Endothelial cell of umbilical vein (primary cell): Measurements from ENCODE around the gene ITPR1. TPM values are rescaled to one million over a fixed set of nuclear protein-coding genes. Genes with fewer than 3 reads are reported as not detected.

ENCODE experiments used
- BruUV-seq: library from RNA; stranded (reverse); fragments of 400-500 nt; replicated peaks from 2 replicates; lab custom pipeline; 2021; lab: Mats Ljungman, UMichigan
- CTCF ChIA-PET: fragments of 300-600, 350-600 bp; sonication (Branson Sonifier 250); formaldehyde crosslinking; loops from one replicate; lab custom pipeline; 2021; ENCODE audit warnings: antibody characterized with exemption, inconsistent platforms; lab: Charles Lee
- POLR2A ChIA-PET: fragments of 300-600, 350-600 bp; sonication (Branson Sonifier 250); formaldehyde crosslinking; loops from one replicate; lab custom pipeline; 2021; ENCODE audit warnings: antibody characterized with exemption, inconsistent platforms; lab: Charles Lee
- DNase-seq: peaks from one replicate; pipeline ENCODE4 v3.0.0-alpha.2; 2011; ENCODE audit warnings: low read depth, low spot score
- FAIRE-seq: peaks from 2 replicates; lab custom pipeline; 2011; peaks lifted over from hg19 to GRCh38; lab: Jason Lieb, UNC
- H2AFZ ChIP-seq: 2 replicates; pipeline ENCODE4 v1.6.0; 2012; ENCODE audit warnings: low read depth, low read length, control low read depth, inconsistent platforms
- H3K27ac ChIP-seq: 2 replicates; pipeline ENCODE4 v1.5.1; 2011; ENCODE audit warnings: low read depth, mild to moderate bottlenecking, control low read depth, low read length, moderate library complexity; ENCODE audit not compliant: insufficient read depth
- H3K27me3 ChIP-seq, 2 experiments: 2 replicates each; pipeline versions ENCODE4 v1.6.0 to v1.6.1; 2011; ENCODE audit warnings: low read length in 2 of 2, mixed read lengths in 1 of 2; ENCODE audit not compliant: control insufficient read depth in 2 of 2, insufficient read depth in 2 of 2
- H3K36me3 ChIP-seq, 2 experiments: 2 replicates in 1 of 2; 3 replicates in 1 of 2; pipeline ENCODE4 v1.5.1; 2011; ENCODE audit warnings: low read length in 2 of 2, mild to moderate bottlenecking in 1 of 2, moderate library complexity in 1 of 2; ENCODE audit not compliant: control insufficient read depth in 2 of 2, insufficient read depth in 2 of 2; ENCODE audit errors: extremely low read depth in 1 of 2
- H3K4me1 ChIP-seq: 3 replicates; pipeline ENCODE4 v1.5.1; 2011; ENCODE audit warnings: mild to moderate bottlenecking, low read length; ENCODE audit not compliant: control insufficient read depth, insufficient read depth; ENCODE audit errors: extremely low read depth
- H3K4me2 ChIP-seq: 2 replicates; pipeline ENCODE4 v1.6.1; 2011; ENCODE audit warnings: low read length, control low read depth, mixed read lengths; ENCODE audit not compliant: insufficient read depth
- H3K4me3 ChIP-seq, 3 experiments: fragments of 200-600 bp in 1 of 3; sonication (generic), shearing (Covaris generic) in 1 of 3; replicated peaks in 1 of 3; 2 replicates each; pipeline ENCODE4 v1.5.1; 2011 to 2016; ENCODE audit warnings: control low read depth in 3 of 3, low read length in 3 of 3, mild to moderate bottlenecking in 2 of 3, inconsistent platforms in 1 of 3, low read depth in 1 of 3, moderate library complexity in 1 of 3; ENCODE audit not compliant: insufficient read depth in 1 of 3
- H3K79me2 ChIP-seq: 2 replicates; pipeline ENCODE4 v1.6.0; 2012; ENCODE audit warnings: low read length, inconsistent platforms; ENCODE audit not compliant: control insufficient read depth, insufficient read depth
- H3K9ac ChIP-seq: replicated peaks from 2 replicates; pipeline ENCODE3; 2011; ENCODE audit warnings: low read length, control low read depth; ENCODE audit not compliant: insufficient read depth; ENCODE audit errors: extremely low read depth
- H3K9me1 ChIP-seq: replicated peaks from 3 replicates; pipeline ENCODE4 v1.6.0; 2011; ENCODE audit warnings: mild to moderate bottlenecking, low read length; ENCODE audit not compliant: control insufficient read depth, insufficient read depth; ENCODE audit errors: extremely low read depth
- H3K9me3 ChIP-seq: replicated peaks from 2 replicates; pipeline ENCODE4 v1.5.1; 2012; ENCODE audit warnings: low read length, inconsistent platforms; ENCODE audit not compliant: control insufficient read depth, insufficient read depth
- H4K20me1 ChIP-seq: replicated peaks from 2 replicates; pipeline ENCODE3; 2011; ENCODE audit warnings: mild to moderate bottlenecking, low read length; ENCODE audit not compliant: control insufficient read depth, insufficient read depth; ENCODE audit errors: extremely low read depth
- FOS ChIP-seq: IDR thresholded peaks from 2 replicates; pipeline ENCODE4 v1.6.1; 2011; ENCODE audit warnings: mild to moderate bottlenecking, low read length, moderate library complexity, borderline replicate concordance; ENCODE audit not compliant: insufficient read depth
- GATA2 ChIP-seq: IDR thresholded peaks from 2 replicates; pipeline ENCODE4 v1.7.0; 2011; ENCODE audit warnings: low read depth, mild to moderate bottlenecking, moderate library complexity, mixed read lengths, low read length; ENCODE audit not compliant: insufficient read length, insufficient read depth
- JUN ChIP-seq: IDR thresholded peaks from 2 replicates; pipeline ENCODE4 v1.6.1; 2011; ENCODE audit warnings: borderline replicate concordance, low read depth; ENCODE audit not compliant: insufficient read length, insufficient read depth
- MYC ChIP-seq: IDR thresholded peaks from one replicate; pipeline ENCODE4 v1.6.1; 2011; ENCODE audit warnings: mild to moderate bottlenecking, low read depth, low read length
- POLR2A ChIP-seq: IDR thresholded peaks from 2 replicates; pipeline ENCODE4 v1.6.1; 2012; ENCODE audit warnings: low read depth, mild to moderate bottlenecking, control low read depth, low read length
- dilution Hi-C: fragments of 300-500 bp; cut with MboI; formaldehyde crosslinking; loops from one replicate; pipeline ENCODE4 v1.15.0; 2019; ENCODE audit warnings: low sequenced_read_pairs; ENCODE audit not compliant: extremely low pct_ligation_motif_present
- intact Hi-C: fragments of 100-400 bp; cut with micrococcal nuclease; formaldehyde crosslinking; loops from one replicate; pipeline ENCODE4 v1.10.0; 2022
- polyA plus RNA-seq, 4 experiments: library from polyadenylated mRNA; depleted of rRNA in 3 of 4; stranded (reverse) in 3 of 4; unstranded in 1 of 4; fragments of >200 nt; gene quantifications; 2 replicates each; pipeline versions ENCODE4 v1.2.1 to v1.2.3, GENCODE V29; 2011 to 2012; ENCODE audit warnings: missing spikeins in 1 of 4
- total RNA-seq: library from RNA; stranded (reverse); gene quantifications from 2 replicates; pipeline ENCODE4 v1.2.3, GENCODE V29; 2021
- TF ChIP-seq, protein P1 (sequence below), 2 donors: IDR thresholded peaks; 1 replicate in 1 of 2; 2 replicates in 1 of 2; pipeline ENCODE4 v1.5.1; 2011; ENCODE audit warnings: low read length in 2 of 2, mild to moderate bottlenecking in 2 of 2, moderate library complexity in 2 of 2, control low read depth in 1 of 2, inconsistent platforms in 1 of 2, low read depth in 1 of 2; ENCODE audit not compliant: insufficient read depth in 1 of 2; ENCODE audit errors: extremely low read depth in 1 of 2
- TF ChIP-seq, protein P2 (sequence below): IDR thresholded peaks from 2 replicates; pipeline ENCODE4 v1.6.1; 2011; ENCODE audit not compliant: insufficient read depth, insufficient read length

ITPR1 gene
- total and polyA plus RNA-seq, 2 donors (not counting 3 experiments of a cell fraction or from before 2014, with no cell fraction given): 5.1 to 16.1 TPM

DNA sequence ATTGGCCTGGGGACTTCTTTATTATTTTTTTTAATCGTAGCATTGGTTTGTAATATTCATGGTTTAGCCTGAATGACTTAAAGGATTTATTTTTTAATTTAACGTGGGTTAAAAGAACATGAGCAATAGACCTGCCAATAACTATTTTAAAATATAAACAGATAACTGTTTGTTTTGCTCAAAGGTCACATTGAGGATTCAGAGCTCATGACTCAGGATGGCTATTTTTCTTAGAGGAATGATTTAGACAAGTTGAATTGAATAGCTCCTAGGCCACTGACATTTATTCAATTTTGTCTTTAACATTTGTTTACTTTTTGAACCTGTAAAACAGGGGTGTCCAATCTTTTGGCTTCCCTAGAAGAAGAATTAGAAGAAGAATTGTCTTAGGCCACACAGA, 68.5 kb downstream of the ITPR1 start:
- POLR2A ChIA-PET: no interaction called here
- FAIRE-seq (no peak), DNase-seq (no peak)
- Histone ChIP-seq H2AFZ (no peak overlapping the region), H3K27ac (no peak overlapping the region), H3K4me2 (no peak overlapping the region), H3K4me3 (no peak overlapping the region), H3K4me1 (no peaks in the 10 kb centered on the region), H3K9me1 (no peaks in the 10 kb centered on the region), H4K20me1 (no peaks in the 10 kb centered on the region), H3K27me3 (no peaks in the 10 kb centered on the region), H3K36me3 (no peaks in the 10 kb centered on the region), H3K9ac (no peak overlapping the region), H3K9me3 (no peaks in the 10 kb centered on the region), H3K79me2 (no peaks in the 10 kb centered on the region)
- dilution Hi-C loops: no loop called here
- TF ChIP-seq, protein P1, sequence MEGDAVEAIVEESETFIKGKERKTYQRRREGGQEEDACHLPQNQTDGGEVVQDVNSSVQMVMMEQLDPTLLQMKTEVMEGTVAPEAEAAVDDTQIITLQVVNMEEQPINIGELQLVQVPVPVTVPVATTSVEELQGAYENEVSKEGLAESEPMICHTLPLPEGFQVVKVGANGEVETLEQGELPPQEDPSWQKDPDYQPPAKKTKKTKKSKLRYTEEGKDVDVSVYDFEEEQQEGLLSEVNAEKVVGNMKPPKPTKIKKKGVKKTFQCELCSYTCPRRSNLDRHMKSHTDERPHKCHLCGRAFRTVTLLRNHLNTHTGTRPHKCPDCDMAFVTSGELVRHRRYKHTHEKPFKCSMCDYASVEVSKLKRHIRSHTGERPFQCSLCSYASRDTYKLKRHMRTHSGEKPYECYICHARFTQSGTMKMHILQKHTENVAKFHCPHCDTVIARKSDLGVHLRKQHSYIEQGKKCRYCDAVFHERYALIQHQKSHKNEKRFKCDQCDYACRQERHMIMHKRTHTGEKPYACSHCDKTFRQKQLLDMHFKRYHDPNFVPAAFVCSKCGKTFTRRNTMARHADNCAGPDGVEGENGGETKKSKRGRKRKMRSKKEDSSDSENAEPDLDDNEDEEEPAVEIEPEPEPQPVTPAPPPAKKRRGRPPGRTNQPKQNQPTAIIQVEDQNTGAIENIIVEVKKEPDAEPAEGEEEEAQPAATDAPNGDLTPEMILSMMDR (IDR thresholded peaks at IDR 0.05; ENCODE audit: extremely low read depth in 1 of 2, insufficient read depth in 1 of 2, low read depth in 1 of 2, low read length in 2 of 2): no peak
- TF ChIP-seq GATA2: no peak
- no peak for TF ChIP-seq JUN
- TF ChIP-seq, protein P2, sequence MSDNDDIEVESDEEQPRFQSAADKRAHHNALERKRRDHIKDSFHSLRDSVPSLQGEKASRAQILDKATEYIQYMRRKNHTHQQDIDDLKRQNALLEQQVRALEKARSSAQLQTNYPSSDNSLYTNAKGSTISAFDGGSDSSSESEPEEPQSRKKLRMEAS: no peak
- TF ChIP-seq FOS: no peak
- no peak for TF ChIP-seq POLR2A
- no peak for TF ChIP-seq MYC
- intact Hi-C loops: no loop called here
- CTCF ChIA-PET: interaction anchor here (1.6 to 2.2 kb wide), 2 partner anchors 23 to 211 kb away, joined by 3 to 7 read pairs; no protein-coding TSS in a partner anchor
- BruUV-seq: no TSS peak
